HG03432 (cell line): ENCODE data around the gene GNAT1.
"Not testable (repeated sequence)": the region's sequence is repeated elsewhere in the genome, so short reads cannot be mapped to it uniquely, and the experiment has no call there.

ENCODE experiments used
- ATAC-seq: cut with Tn5 transposase; IDR thresholded peaks from one replicate; pipeline ENCODE4 v1.9.1; 2021; ENCODE audit warnings: mild to moderate bottlenecking, moderate library complexity; ENCODE audit not compliant: unreplicated experiment

The GNAT1 gene

DNA sequence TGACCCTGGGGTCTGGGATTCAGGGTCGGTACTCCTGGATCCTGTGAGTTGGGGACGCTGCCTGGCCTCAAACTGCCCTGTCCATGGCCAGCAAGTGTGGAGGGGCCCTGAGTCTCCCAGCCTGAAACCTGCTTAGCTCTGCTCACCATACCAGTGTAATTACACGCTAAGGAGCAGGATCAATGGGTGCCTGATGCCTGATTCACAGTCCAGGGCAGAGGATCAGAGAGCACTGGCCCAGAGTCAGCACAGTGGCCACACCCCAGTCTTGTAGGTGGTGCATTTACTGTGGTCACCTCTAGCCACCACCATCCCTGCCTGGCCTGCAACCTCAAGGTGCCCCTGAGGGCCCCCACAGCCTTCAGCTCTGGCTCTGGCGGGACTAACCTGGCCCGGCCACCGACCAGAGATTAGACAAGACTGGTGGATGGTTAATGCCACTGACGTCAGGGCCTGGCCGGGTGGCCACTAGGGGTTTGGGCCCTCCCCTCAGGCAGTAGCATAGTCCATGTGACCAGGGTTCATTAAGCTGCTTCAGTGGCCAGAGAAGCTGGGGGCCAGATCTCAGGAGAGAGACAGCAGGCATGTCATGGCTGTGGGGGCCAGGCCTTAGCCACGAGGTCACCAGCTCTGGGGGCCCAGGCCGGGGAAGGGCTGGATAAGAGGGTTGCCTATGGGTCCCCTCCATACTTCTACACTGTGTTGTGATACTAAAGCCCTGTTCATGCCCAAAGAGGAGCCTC, 10.3 kb downstream of the GNAT1 start:
- ATAC-seq: no peak

DNA sequence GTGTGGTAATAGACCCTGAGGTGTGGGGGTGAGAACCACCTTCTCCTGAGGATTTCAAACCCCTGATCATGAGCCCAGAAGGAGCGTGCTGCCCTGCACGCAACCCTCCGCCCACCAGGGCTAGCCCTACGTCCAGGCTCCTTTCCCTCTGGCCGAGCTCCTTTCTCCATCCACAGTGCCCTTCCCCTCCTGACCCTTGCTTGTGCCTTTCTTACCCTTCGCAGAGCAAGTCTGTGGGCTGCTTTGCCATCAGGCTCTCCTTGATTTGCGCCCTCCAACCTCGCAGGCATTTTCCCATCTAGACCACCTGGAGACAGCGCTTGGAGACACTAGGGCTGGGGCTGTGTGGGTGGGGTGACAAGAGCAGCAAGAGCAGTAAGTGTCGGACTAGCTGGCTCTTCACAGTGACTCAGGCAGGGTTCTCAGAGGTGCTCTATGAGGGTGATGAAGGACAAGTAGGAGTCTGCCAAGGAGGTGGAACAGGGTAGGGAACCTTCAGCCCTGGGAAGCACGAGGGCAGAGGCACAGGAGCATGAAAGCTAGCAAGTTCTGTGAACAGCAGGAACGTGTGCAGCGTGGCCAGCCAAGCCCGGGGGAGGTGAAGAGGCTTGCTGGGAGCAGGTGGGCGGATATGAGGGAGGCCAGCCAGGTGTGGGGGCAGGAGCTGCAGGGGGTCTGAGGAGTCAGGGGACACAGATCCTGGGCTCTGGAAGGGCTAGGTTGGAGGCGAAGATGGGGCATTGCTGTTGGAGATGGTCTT, 11.1 kb downstream of the GNAT1 start:
- ATAC-seq: no peak

DNA sequence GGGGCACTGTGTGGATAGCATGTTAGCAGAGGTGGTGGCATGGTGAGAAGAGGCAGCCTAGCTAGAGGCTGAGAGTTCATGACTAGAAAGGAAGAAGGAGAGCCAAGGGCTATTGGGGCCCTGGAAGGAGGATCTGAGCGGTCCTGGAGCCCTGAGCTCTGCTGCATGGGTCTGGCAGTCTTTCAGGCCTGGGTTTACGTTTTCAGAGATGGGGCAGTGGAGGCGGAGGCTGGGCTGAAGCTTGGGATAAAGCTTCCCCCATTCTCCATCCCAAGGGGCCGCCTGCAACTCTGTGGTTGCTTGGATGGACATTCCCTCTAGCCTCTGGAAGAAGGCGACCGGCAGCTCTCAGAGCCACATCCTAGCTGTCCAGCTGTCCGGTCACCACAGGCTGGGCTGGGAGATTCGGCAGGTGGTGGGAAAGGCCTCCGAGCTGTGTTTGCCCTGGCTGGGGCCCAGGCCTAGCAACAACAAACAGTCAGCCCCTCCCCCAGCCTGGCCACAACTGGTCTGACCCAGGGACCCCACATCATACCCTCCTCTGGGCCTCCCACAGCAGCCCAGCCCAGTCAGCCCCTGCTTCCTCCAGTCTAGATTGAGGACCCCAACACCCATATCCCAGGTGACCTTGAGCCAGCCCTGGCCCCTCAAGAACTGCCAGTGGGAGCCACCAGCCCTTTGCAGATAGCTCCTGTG, 11.9 kb downstream of the GNAT1 start:
- no peak for ATAC-seq

DNA sequence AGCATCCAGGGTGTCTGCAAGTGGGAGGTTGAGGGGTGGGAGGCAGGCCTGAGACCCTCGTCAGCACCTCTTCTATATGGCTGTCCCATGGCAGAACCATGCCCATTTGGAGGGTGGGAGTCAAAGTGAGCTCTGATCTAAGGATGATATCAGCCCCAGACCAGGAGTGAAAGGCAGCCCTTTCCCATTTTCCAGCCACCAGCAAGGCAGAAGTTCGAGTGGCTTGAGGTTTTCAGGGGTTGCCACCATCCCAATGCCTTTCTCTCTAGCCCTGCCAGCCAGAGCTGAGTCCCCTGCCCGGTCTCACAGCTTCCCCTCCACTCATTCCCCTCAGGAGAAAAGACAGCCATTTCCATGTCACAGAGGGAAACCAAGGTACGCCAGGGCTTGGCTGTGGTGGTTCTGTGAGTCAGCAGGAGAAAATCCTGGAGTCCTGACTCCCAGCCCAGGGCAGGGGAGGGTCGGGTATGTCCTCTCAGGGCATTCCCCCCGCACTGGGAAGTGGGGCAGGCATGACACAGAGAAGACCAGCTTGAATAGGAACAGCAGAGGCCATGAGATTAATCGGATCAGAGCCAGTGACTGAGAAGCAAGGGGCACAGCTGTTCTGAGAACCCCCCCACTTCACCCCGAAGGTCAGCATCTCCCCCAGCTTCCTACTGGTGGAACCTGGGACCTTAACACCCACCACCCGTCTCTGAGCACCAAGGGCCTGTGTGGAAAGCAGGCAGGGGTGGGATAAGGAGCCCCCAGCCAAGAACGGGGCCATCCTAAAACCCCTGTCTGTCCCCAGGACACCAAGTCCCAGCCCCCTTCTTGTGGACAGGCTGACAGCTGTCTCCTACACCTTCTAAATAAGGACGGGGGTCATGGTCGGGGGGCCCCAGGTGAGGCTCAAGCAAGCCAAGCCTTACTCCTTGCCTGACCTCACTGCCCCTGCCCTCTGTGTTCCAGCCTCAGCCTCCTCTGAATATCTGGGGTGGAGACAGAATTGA, 12.7 kb downstream of the GNAT1 start:
- no peak for ATAC-seq

DNA sequence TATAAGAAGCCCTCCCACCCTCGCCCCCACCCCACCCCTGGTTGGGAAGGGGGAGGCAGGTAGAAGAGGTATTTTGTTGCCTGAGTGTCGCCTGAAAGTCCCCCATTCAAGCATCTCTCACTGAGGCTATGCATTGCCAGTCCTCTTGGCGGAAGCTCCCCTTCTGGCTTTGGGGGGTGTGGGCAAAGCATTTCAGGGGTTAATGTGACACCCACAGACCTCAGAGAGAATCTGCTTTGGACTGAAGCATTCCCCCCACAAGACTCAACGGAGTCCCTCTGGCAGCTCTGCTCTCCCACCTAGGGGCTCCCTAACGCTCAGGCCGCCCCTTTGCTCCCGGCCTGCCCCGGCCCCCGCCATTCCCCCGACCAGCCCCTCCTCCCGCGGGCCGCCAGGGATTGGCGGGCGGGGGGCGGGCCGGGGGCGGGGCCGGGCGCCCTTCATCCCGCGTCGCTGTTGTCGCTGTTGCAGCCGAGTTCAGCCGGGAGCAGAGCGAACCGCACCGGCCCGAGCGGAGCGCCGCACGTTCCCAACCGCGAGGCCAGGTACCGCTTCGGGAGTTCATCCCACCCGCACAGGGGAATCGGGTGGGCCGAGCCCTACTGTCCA, 13.5 kb downstream of the GNAT1 start, which contains the start of gene SLC38A3:
TSS of gene SLC38A3 (plus strand) at position 468 of the 609 bp plus-strand sequence. CDS start 8,929 bp downstream, outside the sequence.
- ATAC-seq: no peak

DNA sequence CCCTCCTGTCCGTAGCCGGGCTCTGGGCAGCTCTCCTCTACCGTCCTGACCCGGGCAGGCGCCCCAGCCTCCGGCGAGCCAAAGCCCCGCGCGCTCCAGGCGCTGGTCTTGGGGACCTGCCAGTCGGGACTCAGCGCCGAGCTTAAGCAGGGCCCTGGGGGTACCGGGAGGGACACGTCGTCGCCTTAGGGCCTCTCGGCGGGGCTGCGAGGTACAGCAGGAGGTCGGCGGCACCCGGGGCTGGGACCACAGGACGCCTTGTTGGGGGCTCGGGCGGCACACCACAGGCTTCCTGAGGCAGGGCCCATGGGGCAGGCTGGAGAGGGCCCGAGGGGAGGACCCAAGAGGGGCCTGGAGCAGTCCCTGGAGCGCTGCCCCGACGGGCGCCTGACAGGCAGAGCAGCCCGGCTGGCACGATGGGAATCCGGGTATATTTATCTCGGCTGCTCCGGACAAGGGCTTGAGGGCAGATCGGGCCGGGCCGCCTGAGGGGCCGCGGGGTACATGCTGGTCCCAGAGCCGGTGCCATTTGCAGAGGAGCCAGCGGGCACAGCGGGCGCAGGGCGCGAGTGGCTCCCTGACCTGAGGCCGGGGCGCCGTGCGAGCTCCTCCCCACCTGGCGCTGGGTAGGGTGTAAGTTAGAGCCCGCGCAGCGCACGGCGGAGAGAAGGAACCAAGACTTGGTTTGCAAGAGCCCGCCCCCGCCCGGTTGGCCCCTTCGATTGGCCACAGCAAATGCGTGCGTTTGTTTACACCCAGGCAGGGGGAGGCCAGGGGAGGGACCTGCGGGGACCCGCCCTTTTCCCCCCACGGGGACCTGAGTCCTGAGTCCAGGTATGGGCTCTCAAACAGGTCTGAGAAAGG, 14.2 kb downstream of the GNAT1 start:
- no peak for ATAC-seq

DNA sequence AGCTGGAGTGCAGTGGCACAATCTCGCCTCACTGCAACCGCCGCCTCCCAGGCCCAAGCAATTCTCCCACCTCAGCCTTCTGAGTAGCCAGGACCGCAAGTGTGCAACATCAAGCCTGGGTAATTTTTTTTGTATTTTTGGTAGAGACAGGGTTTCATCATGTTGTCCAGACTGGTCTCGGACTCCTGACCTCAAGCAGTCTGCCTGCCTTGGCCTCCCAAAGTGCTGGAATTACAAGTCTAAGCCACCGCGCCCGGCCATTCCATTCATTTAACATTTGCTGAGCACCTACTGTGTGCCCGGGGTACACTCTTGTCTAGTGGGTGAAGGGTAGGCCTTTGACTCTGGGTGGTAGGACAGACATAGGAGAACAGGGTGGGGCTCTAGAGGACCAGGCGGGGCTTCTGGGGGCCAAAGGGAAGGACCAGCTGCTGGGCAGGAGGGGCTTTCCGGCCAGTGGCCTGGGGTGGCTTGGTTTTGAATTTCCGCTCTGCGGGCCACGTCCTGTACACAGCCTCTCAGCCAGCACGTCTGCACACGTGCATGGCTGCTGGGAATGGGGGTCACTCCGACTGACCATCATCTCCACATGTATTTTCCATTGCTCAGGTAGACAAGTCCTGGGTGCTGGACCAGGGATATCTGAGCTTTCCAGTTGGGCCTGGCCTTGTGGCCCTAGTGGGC, 16.1 kb downstream of the GNAT1 start:
- no peak for ATAC-seq

DNA sequence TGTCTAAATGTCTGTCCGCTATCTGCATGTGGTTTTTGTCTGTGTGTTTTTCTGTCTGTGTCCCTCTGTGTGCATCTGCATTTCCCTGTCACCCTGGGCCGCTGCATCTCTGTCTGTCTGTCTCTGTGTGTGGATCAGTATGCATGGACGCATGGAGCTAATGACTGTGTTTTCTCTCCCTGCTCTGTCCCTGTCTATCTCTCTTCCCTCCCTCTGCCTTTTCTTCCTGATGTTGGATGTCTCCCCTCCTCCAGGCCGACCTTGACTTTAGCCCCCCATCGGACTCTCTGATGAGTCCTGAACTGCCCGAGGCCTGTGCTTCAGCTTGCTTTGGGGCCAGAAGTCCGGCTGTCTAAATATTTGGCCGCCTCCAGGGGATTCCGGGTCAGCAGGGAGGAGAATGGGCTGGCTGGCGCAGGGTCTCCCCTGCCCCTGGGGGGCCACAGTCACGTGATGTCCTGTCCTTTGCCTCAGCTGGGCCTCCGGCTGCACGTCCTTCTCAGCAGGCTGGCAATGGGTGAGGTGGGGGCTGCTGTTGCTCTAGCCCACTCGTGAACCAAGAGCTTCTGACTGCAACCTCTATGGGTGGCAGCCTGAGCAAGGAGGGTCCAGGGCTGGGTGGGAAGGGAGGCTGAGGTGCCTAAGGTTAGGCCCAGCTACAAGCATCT, 17.4 kb downstream of the GNAT1 start:
- ATAC-seq: no peak

DNA sequence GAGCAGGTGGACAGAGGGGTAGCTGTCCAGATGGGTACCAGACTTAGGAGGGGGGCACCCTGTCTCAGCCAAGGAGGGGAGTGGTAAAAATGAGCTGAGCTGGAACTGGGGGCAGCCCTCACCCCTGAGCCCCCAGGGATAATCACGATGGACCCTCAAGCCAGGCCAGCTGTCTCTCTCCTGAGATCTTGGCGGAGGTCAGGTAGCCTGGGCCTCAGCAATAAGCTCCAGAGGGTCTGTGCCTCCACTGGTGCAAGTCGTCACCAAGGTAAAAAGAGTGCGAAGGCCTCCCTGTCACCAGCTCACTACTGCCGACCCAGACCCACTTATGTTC, 18.7 kb downstream of the GNAT1 start:
- no peak for ATAC-seq

DNA sequence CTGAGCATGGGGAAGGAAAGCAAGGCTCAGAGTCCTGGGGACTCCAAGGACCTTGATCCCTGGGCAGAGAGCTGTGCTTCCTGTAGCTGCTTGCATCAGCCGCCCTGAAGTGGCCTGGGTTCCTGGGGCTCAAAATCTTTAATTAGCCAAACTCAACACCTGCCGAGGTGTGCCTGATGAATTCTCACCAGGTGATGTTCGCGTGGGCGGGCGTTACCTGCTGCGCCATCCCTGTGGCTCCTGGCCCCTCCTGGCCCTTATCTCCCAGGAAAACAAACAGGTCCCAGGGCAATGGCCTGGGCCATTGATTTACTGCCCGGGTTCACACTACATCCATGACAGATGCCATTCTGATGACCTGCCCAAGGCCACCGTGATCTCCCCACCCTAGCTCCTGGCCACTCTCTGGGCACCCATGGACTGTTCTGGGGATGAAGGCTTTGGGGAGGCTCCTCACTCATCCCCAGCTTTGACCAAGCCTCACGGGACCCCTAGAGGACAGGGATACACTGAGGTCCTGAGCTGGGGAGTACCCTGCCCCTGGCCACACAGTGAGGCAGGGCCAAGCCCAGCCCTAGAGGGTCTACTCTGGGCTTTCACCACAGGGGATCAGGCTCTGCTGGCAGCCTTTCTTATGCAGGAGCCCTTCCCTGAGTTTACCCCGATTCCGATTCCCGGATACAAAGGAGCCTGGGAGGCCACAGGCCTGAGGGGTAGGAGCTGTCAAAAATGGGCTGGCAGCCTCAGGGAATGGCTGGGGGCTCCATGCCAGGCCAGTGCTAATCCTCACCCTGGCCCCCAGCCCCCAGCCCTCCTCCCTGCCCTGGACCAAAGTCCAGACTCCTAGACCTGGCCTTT, 19.3 kb downstream of the GNAT1 start:
- no peak for ATAC-seq

DNA sequence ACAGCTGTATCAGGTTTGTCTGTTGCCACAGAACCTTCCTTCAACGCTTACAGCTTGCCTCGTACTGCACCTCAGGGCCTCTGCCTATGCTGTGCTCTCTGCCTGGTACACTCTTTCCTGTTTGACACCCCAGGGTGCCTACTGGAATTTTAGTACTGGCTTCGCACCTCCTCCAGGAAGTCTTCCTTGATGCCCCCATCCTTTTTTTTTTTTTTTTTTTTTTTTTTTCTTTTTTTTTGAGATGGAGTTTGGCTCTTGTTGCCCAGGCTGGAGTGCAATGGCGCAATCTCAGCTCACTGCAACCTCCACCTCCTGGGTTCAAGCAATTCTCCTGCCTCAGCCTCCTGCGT, 19.9 kb downstream of the GNAT1 start:
- not testable (repeated sequence) for ATAC-seq

DNA sequence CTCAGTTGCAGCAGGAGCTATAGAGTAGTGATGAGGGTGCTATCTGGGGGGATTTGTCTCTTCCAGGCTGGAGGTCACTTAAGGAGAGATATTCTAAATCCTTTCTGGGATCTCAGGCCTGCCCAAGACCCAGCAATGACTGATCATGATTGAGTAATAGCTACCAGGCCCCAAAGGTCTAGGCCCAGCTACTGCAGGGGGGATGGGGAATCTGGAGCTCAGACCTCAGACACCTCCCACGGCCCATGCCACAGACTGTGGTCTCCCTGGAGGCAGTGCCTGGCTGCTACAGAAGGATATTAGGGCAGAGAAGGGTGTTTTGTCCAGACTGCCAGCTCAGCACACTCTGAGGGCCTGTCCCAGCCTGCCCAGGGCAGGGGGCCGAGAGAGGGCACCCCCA, 20.5 kb downstream of the GNAT1 start:
- no peak for ATAC-seq

DNA sequence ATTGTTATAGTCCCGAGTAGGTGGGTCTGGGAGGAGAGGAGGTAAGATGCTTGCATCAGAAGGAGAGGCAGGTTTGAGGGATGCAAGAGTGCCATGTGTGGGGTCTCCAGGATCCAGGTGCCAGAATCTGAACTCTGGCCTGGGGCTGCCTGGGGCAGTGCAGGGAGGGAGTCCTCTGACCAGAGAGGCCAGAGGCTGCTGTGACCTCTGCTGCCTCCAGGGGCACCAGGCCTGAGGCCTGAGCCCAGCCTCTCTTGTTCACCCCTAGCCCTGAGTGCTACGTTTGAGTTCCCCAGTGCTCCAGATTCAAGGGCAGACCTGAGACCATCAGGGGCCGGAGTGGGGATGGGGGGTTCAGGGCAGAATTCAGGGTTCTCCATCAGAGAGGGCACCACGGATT, 21.1 kb downstream of the GNAT1 start:
- ATAC-seq: no peak

DNA sequence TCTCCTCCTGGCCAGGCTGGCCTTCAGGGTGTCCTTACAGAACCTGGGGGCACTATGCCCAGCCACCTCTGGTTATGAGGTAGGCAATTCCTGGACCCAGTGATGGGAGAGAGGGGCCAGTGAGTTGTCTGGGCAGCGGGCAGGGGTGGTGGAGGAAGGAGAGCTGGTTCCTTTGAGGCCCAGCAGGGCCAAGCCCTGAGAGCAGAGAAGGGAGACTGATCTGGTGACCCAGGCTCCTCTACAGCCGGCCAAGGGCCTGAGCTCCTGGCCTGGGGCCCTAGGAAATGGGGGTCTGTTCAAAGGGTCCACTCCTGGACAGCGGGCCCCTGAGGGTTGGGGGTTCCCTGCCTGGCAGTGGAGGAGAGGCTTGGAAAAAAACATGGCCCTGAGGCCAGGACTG, 21.6 kb downstream of the GNAT1 start:
- ATAC-seq: no peak

DNA sequence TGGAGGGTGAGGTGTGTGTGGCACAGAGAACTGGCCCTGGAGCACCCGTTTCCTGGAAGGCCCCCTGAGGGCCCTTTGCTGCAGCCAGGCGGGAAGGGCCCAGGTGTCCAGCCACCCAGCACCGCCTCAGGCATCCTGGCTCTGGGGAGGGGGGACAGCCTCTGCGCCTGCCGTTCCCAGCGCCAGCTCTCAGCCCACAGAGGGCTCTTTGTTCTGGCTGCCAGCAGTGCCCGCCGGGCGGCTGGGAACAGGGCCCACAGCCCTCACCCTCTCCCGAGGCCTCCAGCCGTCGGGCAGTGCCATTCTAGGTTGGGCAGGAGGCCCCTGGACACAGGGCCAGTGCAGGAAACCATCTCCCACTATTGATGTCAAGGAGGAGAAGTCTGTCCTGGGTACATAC, 22.0 kb downstream of the GNAT1 start:
- no peak for ATAC-seq

DNA sequence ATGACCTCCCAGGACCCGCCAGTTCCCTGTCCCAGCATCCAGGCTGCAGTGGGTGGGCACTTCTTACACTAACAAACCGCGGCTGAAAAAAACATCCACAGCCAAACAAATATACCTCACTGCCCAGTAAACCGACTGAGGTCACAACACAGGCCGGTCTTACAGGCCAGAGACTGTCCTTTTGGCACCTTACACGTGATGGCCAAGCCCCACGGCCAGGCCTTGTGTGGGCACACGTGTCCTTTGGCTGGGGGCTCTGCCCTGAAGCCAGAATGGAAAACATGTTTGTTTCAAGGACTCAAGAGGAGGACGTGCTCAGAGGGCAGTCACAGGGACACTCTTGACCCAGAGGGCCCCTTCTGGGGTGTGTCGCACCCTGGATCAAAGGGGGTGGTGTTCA, 23.4 kb downstream of the GNAT1 start:
- no peak for ATAC-seq

DNA sequence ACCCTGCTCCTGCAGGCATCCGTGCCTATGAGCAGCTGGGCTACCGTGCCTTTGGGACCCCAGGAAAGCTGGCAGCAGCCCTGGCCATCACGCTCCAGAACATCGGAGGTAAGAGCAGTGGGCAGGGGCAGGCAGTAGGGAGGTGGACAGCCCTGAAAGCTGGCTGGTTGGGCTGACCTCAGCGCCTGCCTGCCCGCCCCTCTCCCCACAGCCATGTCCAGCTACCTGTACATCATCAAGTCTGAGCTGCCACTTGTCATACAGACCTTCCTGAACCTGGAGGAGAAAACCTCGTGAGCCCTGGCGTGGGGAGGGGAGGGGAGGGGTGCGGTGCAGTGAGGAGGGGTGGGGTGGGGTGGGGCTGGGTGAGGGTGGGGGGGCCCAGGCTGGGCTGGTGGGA, 24.1 kb downstream of the GNAT1 start:
- ATAC-seq: no peak
